ENCODE results near the gene TSPO2. TPM values are rescaled to one million over a fixed set of nuclear protein-coding genes. Genes with fewer than 3 reads are reported as not detected.

The TSPO2 gene
- total and polyA plus RNA-seq, 2 of the 13 experiments (the other 11 are each of a cell fraction or from before 2014, with no cell fraction given), result 0.55 TPM; not detected in 1

DNA sequence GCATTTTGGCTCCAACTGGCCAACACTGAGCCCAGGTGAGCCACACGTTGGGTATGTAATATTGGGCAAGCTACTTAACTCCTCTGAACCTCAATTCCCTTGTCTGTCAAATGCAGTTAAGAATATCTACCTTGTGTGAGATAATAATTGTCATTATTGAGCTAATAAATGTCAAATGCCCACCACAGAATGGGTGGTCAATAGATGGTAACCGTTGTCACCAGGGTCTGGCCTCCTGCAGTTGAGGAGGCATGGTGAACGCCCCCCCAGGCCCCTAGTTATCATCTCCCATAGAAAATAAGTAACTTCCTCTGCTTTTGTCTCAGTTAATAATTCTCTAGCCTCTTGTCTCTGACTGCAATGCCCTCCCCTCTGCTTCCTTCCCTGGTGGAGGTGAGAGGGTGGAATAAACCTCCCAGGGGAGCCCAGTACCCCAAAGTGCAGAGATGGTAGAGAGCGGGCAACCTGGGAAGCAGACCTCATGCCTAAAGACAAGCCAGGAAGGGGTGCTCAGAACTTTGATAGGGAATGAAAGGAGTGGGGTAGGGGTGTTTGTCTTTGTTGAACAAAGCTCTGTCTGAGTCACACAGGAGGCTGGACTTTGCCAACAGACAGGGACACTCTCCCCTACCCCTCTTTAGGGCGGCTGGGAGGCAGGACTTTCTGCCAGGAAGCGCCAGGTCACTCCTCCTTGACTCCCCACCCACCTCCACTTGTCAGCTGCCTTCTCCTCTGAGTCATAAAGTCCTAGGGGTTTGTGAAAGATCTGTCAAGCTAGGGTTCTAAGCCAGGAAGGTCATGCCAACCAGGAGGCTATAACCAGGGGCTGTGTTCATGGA is 1.9 kb upstream of the TSPO2 start (continued):
- TF ChIP-seq, protein P1, sequence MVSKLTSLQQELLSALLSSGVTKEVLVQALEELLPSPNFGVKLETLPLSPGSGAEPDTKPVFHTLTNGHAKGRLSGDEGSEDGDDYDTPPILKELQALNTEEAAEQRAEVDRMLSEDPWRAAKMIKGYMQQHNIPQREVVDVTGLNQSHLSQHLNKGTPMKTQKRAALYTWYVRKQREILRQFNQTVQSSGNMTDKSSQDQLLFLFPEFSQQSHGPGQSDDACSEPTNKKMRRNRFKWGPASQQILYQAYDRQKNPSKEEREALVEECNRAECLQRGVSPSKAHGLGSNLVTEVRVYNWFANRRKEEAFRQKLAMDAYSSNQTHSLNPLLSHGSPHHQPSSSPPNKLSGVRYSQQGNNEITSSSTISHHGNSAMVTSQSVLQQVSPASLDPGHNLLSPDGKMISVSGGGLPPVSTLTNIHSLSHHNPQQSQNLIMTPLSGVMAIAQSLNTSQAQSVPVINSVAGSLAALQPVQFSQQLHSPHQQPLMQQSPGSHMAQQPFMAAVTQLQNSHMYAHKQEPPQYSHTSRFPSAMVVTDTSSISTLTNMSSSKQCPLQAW (CRISPR knock-in tag; IDR thresholded peaks at IDR 0.05), result peak; percentile 87
- TF ChIP-seq JDP2 (CRISPR knock-in tag; IDR thresholded peaks at IDR 0.05; ENCODE audit: borderline replicate concordance) (no peak), NR2F1 (CRISPR knock-in tag; IDR thresholded peaks at IDR 0.05) (no peak), ZNF891 (CRISPR knock-in tag; IDR thresholded peaks at IDR 0.05) (peak; percentile 68; the same call in 1 of the 2 replicates), FLYWCH1 (CRISPR knock-in tag; IDR thresholded peaks at IDR 0.05) (no peak), TCF7 (IDR thresholded peaks at IDR 0.05; ENCODE audit: low read depth) (peak; percentile 55), PHF5A (CRISPR knock-in tag; IDR thresholded peaks at IDR 0.05; ENCODE audit: low read depth, unreplicated experiment) (no peak), ZBTB42 (CRISPR knock-in tag; IDR thresholded peaks at IDR 0.05) (0 out of 2 replicates have a peak, but pooled peaks have one; percentile 1), ZNF343 (CRISPR knock-in tag; IDR thresholded peaks at IDR 0.05) (no peak), GPN1 (CRISPR knock-in tag; IDR thresholded peaks at IDR 0.05; ENCODE audit: borderline replicate concordance) (no peak), ZFP82 (CRISPR knock-in tag; IDR thresholded peaks at IDR 0.05; ENCODE audit: borderline replicate concordance) (no peak), ZNF674 (CRISPR knock-in tag; IDR thresholded peaks at IDR 0.05; ENCODE audit: low read depth) (no peak), HNRNPH1 (optimal IDR thresholded peaks at IDR 0.05; ENCODE audit: low read depth, low read length) (no peak), POGZ (CRISPR knock-in tag; IDR thresholded peaks at IDR 0.05) (peak; percentile 51)
- TF ChIP-seq, protein P2, sequence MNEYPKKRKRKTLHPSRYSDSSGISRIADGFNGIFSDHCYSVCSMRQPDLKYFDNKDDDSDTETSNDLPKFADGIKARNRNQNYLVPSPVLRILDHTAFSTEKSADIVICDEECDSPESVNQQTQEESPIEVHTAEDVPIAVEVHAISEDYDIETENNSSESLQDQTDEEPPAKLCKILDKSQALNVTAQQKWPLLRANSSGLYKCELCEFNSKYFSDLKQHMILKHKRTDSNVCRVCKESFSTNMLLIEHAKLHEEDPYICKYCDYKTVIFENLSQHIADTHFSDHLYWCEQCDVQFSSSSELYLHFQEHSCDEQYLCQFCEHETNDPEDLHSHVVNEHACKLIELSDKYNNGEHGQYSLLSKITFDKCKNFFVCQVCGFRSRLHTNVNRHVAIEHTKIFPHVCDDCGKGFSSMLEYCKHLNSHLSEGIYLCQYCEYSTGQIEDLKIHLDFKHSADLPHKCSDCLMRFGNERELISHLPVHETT (CRISPR knock-in tag; conservative IDR thresholded peaks at IDR 0.05), result no peak
- TF ChIP-seq, protein P3, sequence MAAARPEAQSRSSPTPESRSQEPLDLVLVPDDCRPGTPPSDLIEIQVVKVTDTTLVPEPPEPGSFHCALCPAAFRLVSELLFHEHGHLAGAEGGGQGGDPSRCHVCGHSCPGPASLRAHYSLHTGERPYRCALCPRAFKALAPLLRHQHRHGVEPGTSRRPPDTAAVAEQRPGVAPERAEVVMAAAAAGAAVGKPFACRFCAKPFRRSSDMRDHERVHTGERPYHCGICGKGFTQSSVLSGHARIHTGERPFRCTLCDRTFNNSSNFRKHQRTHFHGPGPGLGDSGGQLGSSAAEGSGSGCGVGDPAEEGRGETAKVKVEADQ (CRISPR knock-in tag; IDR thresholded peaks at IDR 0.05; ENCODE audit: borderline replicate concordance), result peak; percentile 85; the same call in 1 of the 2 replicates
- TF ChIP-seq, protein P4, sequence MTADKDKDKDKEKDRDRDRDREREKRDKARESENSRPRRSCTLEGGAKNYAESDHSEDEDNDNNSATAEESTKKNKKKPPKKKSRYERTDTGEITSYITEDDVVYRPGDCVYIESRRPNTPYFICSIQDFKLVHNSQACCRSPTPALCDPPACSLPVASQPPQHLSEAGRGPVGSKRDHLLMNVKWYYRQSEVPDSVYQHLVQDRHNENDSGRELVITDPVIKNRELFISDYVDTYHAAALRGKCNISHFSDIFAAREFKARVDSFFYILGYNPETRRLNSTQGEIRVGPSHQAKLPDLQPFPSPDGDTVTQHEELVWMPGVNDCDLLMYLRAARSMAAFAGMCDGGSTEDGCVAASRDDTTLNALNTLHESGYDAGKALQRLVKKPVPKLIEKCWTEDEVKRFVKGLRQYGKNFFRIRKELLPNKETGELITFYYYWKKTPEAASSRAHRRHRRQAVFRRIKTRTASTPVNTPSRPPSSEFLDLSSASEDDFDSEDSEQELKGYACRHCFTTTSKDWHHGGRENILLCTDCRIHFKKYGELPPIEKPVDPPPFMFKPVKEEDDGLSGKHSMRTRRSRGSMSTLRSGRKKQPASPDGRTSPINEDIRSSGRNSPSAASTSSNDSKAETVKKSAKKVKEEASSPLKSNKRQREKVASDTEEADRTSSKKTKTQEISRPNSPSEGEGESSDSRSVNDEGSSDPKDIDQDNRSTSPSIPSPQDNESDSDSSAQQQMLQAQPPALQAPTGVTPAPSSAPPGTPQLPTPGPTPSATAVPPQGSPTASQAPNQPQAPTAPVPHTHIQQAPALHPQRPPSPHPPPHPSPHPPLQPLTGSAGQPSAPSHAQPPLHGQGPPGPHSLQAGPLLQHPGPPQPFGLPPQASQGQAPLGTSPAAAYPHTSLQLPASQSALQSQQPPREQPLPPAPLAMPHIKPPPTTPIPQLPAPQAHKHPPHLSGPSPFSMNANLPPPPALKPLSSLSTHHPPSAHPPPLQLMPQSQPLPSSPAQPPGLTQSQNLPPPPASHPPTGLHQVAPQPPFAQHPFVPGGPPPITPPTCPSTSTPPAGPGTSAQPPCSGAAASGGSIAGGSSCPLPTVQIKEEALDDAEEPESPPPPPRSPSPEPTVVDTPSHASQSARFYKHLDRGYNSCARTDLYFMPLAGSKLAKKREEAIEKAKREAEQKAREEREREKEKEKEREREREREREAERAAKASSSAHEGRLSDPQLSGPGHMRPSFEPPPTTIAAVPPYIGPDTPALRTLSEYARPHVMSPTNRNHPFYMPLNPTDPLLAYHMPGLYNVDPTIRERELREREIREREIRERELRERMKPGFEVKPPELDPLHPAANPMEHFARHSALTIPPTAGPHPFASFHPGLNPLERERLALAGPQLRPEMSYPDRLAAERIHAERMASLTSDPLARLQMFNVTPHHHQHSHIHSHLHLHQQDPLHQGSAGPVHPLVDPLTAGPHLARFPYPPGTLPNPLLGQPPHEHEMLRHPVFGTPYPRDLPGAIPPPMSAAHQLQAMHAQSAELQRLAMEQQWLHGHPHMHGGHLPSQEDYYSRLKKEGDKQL (CRISPR knock-in tag; IDR thresholded peaks at IDR 0.05; ENCODE audit: low read depth), result peak; percentile 62; the same call in 1 of the 2 replicates
- TF ChIP-seq, protein P5, sequence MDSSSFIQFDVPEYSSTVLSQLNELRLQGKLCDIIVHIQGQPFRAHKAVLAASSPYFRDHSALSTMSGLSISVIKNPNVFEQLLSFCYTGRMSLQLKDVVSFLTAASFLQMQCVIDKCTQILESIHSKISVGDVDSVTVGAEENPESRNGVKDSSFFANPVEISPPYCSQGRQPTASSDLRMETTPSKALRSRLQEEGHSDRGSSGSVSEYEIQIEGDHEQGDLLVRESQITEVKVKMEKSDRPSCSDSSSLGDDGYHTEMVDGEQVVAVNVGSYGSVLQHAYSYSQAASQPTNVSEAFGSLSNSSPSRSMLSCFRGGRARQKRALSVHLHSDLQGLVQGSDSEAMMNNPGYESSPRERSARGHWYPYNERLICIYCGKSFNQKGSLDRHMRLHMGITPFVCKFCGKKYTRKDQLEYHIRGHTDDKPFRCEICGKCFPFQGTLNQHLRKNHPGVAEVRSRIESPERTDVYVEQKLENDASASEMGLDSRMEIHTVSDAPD (CRISPR knock-in tag; IDR thresholded peaks at IDR 0.05), result no peak

Data from HepG2 (cell line).